ENCODE measurements around the gene UBXN1.
"Not testable (repeated sequence)": the region's sequence is repeated elsewhere in the genome, so short reads cannot be mapped to it uniquely, and the experiment has no call there.

UBXN1 gene

GRCh38 chr11:62652161-62653006 is 26.5 kb downstream of the UBXN1 start:
- H3K4me3 ChIP-seq (ENCODE audit: control insufficient read depth, low read depth, low read length), result peak overlapping the region; percentile 85
- no peak for TF ChIP-seq CTCF (conservative IDR thresholded peaks at IDR 0.05; ENCODE audit: control insufficient read depth, insufficient read depth, low read depth, low read length)
- DNase-seq (ENCODE audit: low read depth), result no peak

- not testable (repeated sequence) for DNase-seq (ENCODE audit: low read depth); H3K4me3 ChIP-seq (ENCODE audit: control insufficient read depth, low read depth, low read length)
Measured at GRCh38 chr11:62650283-62650682, 28.6 kb downstream of the UBXN1 start.

GRCh38 chr11:62649486-62649885 is 29.4 kb downstream of the UBXN1 start:
- DNase-seq (ENCODE audit: low read depth), result no peak
- TF ChIP-seq CTCF (conservative IDR thresholded peaks at IDR 0.05; ENCODE audit: control insufficient read depth, insufficient read depth, low read depth, low read length), result no peak
- H3K4me3 ChIP-seq (ENCODE audit: control insufficient read depth, low read depth, low read length), result no peak overlapping the region

DNA sequence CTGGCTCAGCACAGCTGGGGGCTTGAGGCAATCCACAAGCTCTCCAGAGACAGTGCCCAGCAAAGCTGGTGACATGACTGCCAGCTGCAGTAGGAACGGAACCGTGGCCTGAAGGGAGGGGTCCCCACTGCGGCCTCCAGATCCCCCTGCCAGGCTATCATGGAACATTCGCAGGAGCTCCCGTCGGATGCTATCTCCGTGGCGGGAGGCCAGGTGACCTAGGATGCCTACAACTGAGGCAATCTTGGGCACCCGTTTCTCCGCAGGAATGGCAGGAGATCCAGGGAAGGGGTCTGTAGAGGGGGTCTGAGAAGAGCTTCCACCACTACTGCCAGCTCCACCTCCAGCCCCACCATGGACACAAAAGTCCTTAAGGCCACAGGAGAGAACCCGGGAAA is 29.9 kb downstream of the UBXN1 start:
- no peak for DNase-seq (ENCODE audit: low read depth)
- no peak overlapping the region for H3K4me3 ChIP-seq (ENCODE audit: control insufficient read depth, low read depth, low read length)
- no peak for TF ChIP-seq CTCF (conservative IDR thresholded peaks at IDR 0.05; ENCODE audit: control insufficient read depth, insufficient read depth, low read depth, low read length)

DNA sequence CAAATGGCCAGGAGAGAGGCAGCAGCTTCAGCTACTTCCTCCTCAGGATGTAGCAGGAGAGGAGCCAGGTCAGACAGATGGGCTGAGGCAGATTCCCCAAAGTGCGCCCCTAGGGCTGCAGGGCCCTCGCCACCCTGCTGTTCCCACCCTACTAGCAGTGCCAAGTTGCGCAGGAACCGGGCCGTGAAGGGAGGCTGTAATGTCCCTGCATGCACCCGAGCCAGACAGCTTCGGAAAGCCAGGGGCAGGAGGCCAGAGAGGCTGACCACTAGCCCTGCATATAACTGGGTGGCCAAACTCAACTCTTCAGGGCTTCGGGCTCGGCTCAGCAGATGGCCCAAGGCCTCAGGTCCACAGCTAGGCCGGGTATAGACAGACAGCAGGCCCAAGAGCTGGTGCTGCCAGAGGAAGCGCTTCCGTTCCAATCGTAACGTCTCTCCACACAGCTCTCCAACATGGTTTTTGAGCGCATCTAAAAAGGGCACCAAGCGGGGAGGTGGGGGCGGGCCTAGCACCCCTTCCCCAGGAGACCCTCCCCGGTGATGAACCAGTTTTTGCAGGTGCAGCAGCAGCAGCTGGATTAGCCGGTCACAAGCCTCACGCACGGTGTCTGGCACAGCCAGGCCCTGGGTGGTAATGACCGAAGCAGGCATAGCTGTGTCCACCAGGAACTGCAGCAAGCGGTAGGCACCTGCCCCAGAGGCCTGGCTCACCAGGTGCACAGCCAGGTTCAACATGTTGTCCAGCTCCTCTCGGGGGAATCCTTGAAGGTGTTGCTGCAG is 30.5 kb downstream of the UBXN1 start:
- H3K4me3 ChIP-seq (ENCODE audit: control insufficient read depth, low read depth, low read length), result no peak overlapping the region
- DNase-seq (ENCODE audit: low read depth), result no peak
- no peak for TF ChIP-seq CTCF (conservative IDR thresholded peaks at IDR 0.05; ENCODE audit: control insufficient read depth, insufficient read depth, low read depth, low read length)

- no peak for DNase-seq (ENCODE audit: low read depth)
- H3K4me3 ChIP-seq (ENCODE audit: control insufficient read depth, low read depth, low read length), result no peak overlapping the region
- no peak for TF ChIP-seq CTCF (conservative IDR thresholded peaks at IDR 0.05; ENCODE audit: control insufficient read depth, insufficient read depth, low read depth, low read length)
Measured at GRCh38 chr11:62647609-62648005, 31.3 kb downstream of the UBXN1 start.
